Frontal cortex (tissue), 4 donors: ENCODE results near the gene GPR21. TPM values are rescaled to one million over a fixed set of nuclear protein-coding genes. Genes with fewer than 3 reads are reported as not detected.

Experiments used
- DNase-seq, 2 donors: peaks; one replicate each; pipeline ENCODE4 v3.0.0; 2012; ENCODE audit warnings: low spot score in 2 of 2
- FAIRE-seq: peaks from 2 replicates; lab custom pipeline; 2012; peaks lifted over from hg19 to GRCh38; lab: Jason Lieb, UNC
- total RNA-seq: library from RNA; depleted of rRNA; stranded (reverse); fragments of >200 nt; gene quantifications from one replicate; pipeline ENCODE4 v1.2.3, GENCODE V29; 2014
- donor health status: control.
- donor health status: control.
- donor health status: control.

The GPR21 gene
- 28.9 TPM for total RNA-seq

GRCh38 chr9:123033352-123033751 lies at the start of gene GPR21:
Gene GPR21 (plus strand): TSS chr9:123033667. CDS start chr9:123034567, 900 bp downstream.
- DNase-seq (no peak), FAIRE-seq (no peak)

- DNase-seq (no peak), FAIRE-seq (no peak)
Measured at GRCh38 chr9:122986010-122986409, 47.5 kb upstream of the GPR21 start.

- FAIRE-seq = peak; percentile 51
- DNase-seq = no peak
Measured at GRCh38 chr9:122988141-122988540, 45.3 kb upstream of the GPR21 start.

- DNase-seq = no peak
- no peak for FAIRE-seq
Measured at GRCh38 chr9:122988920-122989621, 44.4 kb upstream of the GPR21 start.

GRCh38 chr9:122991370-122991830 lies 42.1 kb upstream of the GPR21 start:
- peak; percentile 97 for FAIRE-seq
- peak in 1 of 2 donors; percentile 46 for DNase-seq

GRCh38 chr9:122996586-122996985 lies 36.9 kb upstream of the GPR21 start:
- FAIRE-seq (peak; percentile 13), DNase-seq (no peak)

GRCh38 chr9:122998448-122998847 lies 35.0 kb upstream of the GPR21 start:
- FAIRE-seq (no peak), DNase-seq (no peak)

- FAIRE-seq (no peak), DNase-seq (no peak)
Measured at GRCh38 chr9:123000371-123001068, 32.9 kb upstream of the GPR21 start.

GRCh38 chr9:123002754-123003153 lies 30.7 kb upstream of the GPR21 start:
- FAIRE-seq (no peak), DNase-seq (no peak)

GRCh38 chr9:123003466-123003865 lies 30.0 kb upstream of the GPR21 start:
- DNase-seq = no peak

GRCh38 chr9:123005964-123006363 lies 27.5 kb upstream of the GPR21 start:
- DNase-seq = no peak
- no peak for FAIRE-seq

More at GRCh38 chr9:123003466-123003865, 30.0 kb upstream of the GPR21 start:
- no peak for FAIRE-seq

- DNase-seq = no peak
- no peak for FAIRE-seq
Measured at GRCh38 chr9:123007269-123007668, 26.2 kb upstream of the GPR21 start.

GRCh38 chr9:123008909-123009308 lies 24.6 kb upstream of the GPR21 start:
- DNase-seq (no peak), FAIRE-seq (no peak)

- no peak for FAIRE-seq
- no peak for DNase-seq
Measured at GRCh38 chr9:123011380-123011779, 22.1 kb upstream of the GPR21 start.

- no peak for FAIRE-seq
- no peak for DNase-seq
Measured at GRCh38 chr9:123011878-123012528, 21.5 kb upstream of the GPR21 start.

- FAIRE-seq = no peak
- no peak for DNase-seq
Measured at GRCh38 chr9:123016631-123017030, 16.8 kb upstream of the GPR21 start.

GRCh38 chr9:123020796-123021195 lies 12.7 kb upstream of the GPR21 start:
- FAIRE-seq (no peak), DNase-seq (no peak)

- DNase-seq (no peak), FAIRE-seq (no peak)
Measured at GRCh38 chr9:123026425-123026824, 7.0 kb upstream of the GPR21 start.

- no peak for DNase-seq
- FAIRE-seq = no peak
Measured at GRCh38 chr9:123027517-123027916, 6.0 kb upstream of the GPR21 start.

GRCh38 chr9:123028136-123028535 lies 5.3 kb upstream of the GPR21 start:
- FAIRE-seq = no peak
- DNase-seq = no peak

- FAIRE-seq (no peak), DNase-seq (no peak)
Measured at GRCh38 chr9:123028973-123029372, 4.5 kb upstream of the GPR21 start.
